Adrenal gland (tissue), 5 donors: Measurements from ENCODE around the gene GPRASP2.

ENCODE experiments used
- POLR2A ChIP-seq, 2 donors: fragments of 450-650 bp; IDR thresholded peaks; one replicate each; pipeline ENCODE4 v1.6.1; 2017; ENCODE audit warnings: antibody characterized with exemption in 2 of 2, mild to moderate bottlenecking in 2 of 2, moderate library complexity in 1 of 2
- TF ChIP-seq, protein P1 (sequence below), 6 experiments: fragments of 450-650 bp in 4 of 6; fragments of 200-600 bp in 2 of 6; sonication (generic) in 1 of 6; IDR thresholded peaks; 1 replicate in 5 of 6; 2 replicates in 1 of 6; pipeline versions ENCODE4 v1.5.1 to v1.8.0; 2016 to 2021; ENCODE audit warnings: antibody characterized with exemption in 6 of 6, mild to moderate bottlenecking in 2 of 6, moderate library complexity in 1 of 6
- donor health status: DM: no; HTN: no; CAD: no.

- TF ChIP-seq, protein P1, sequence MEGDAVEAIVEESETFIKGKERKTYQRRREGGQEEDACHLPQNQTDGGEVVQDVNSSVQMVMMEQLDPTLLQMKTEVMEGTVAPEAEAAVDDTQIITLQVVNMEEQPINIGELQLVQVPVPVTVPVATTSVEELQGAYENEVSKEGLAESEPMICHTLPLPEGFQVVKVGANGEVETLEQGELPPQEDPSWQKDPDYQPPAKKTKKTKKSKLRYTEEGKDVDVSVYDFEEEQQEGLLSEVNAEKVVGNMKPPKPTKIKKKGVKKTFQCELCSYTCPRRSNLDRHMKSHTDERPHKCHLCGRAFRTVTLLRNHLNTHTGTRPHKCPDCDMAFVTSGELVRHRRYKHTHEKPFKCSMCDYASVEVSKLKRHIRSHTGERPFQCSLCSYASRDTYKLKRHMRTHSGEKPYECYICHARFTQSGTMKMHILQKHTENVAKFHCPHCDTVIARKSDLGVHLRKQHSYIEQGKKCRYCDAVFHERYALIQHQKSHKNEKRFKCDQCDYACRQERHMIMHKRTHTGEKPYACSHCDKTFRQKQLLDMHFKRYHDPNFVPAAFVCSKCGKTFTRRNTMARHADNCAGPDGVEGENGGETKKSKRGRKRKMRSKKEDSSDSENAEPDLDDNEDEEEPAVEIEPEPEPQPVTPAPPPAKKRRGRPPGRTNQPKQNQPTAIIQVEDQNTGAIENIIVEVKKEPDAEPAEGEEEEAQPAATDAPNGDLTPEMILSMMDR (IDR thresholded peaks at IDR 0.05), result no peak
- no peak for TF ChIP-seq POLR2A (IDR thresholded peaks at IDR 0.05)
These were observed 53.6 kb downstream of the GPRASP2 start for GRCh38 chrX:102765809-102766208.
